ENCODE measurements around the gene MBD4.
"Not testable (repeated sequence)": the region's sequence is repeated elsewhere in the genome, so short reads cannot be mapped to it uniquely, and the experiment has no call there.

The MBD4 gene

GRCh38 chr3:129439817-129440617, at the start of gene MBD4, which contains the start of gene IFT122:
TSS of gene MBD4 (minus strand) at chr3:129439948. CDS start at chr3:129439833, 115 bp downstream.
TSS of gene IFT122 (plus strand) at chr3:129440224. CDS start at chr3:129440331, 107 bp downstream.
- H3K27ac Mint-ChIP-seq: peak within 1 kb of the TSS; percentile 82
- H3K27me3 Mint-ChIP-seq: no peaks in the 10 kb centered on the region
- peak within 1 kb of the TSS; percentile 84 for H3K4me3 Mint-ChIP-seq
- peaks cover 52% of the 10 kb centered on the region for H3K4me1 Mint-ChIP-seq
- peaks cover 21% of the 10 kb centered on the region for H3K36me3 Mint-ChIP-seq
- H3K9me3 Mint-ChIP-seq: no peaks in the 10 kb centered on the region
- peak; percentile 95 for ATAC-seq

GRCh38 chr3:129489258-129489657, 49.5 kb upstream of the MBD4 start:
- H3K27me3 Mint-ChIP-seq, H3K4me3 Mint-ChIP-seq, ATAC-seq, H3K27ac Mint-ChIP-seq, H3K9me3 Mint-ChIP-seq, H3K4me1 Mint-ChIP-seq: not testable (repeated sequence)
- peaks cover 11% of the 10 kb centered on the region for H3K36me3 Mint-ChIP-seq

- not testable (repeated sequence) for H3K27ac Mint-ChIP-seq, H3K4me1 Mint-ChIP-seq, H3K27me3 Mint-ChIP-seq, ATAC-seq, H3K9me3 Mint-ChIP-seq, H3K36me3 Mint-ChIP-seq, H3K4me3 Mint-ChIP-seq
Measured at GRCh38 chr3:129487868-129488335, 48.2 kb upstream of the MBD4 start.

GRCh38 chr3:129487183-129487867, 47.6 kb upstream of the MBD4 start:
- no peak overlapping the region for H3K4me3 Mint-ChIP-seq
- no peak for ATAC-seq
- peaks cover 6% of the 10 kb centered on the region for H3K4me1 Mint-ChIP-seq
- H3K9me3 Mint-ChIP-seq: no peaks in the 10 kb centered on the region
- no peak overlapping the region for H3K27ac Mint-ChIP-seq
- peaks cover 10% of the 10 kb centered on the region for H3K36me3 Mint-ChIP-seq
- no peaks in the 10 kb centered on the region for H3K27me3 Mint-ChIP-seq

DNA sequence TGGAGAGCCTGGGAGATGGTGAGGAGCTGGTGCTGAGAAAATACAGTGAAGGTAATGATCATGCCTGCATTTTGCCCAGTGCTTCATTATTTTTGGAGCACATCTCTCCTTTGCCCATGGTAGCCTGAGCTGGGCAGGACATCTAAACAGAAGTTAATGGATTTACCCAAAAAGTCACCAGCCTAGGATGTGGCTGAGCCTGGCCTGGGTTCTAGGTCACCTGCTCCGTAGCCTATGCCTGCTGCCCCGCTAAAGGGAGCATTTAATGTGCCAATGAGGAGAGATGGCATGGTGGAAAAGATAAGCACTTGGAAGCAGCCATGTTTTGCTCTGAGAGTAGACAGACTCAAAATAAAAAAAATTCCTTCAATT, 46.9 kb upstream of the MBD4 start:
- H3K27ac Mint-ChIP-seq: no peak overlapping the region
- H3K4me1 Mint-ChIP-seq: peaks cover 6% of the 10 kb centered on the region
- no peak overlapping the region for H3K4me3 Mint-ChIP-seq
- no peaks in the 10 kb centered on the region for H3K27me3 Mint-ChIP-seq
- peaks cover 11% of the 10 kb centered on the region for H3K36me3 Mint-ChIP-seq
- no peak for ATAC-seq
- H3K9me3 Mint-ChIP-seq: no peaks in the 10 kb centered on the region

- Mint-ChIP-seq H3K27me3 (no peaks in the 10 kb centered on the region), H3K36me3 (peaks cover 11% of the 10 kb centered on the region), H3K9me3 (no peaks in the 10 kb centered on the region), H3K4me1 (peaks cover 6% of the 10 kb centered on the region), H3K4me3 (no peak overlapping the region), H3K27ac (no peak overlapping the region)
- ATAC-seq: no peak
Measured at GRCh38 chr3:129485721-129486663, 46.2 kb upstream of the MBD4 start.

GRCh38 chr3:129485146-129485545, 45.4 kb upstream of the MBD4 start:
- H3K27ac Mint-ChIP-seq, H3K4me3 Mint-ChIP-seq, ATAC-seq, H3K27me3 Mint-ChIP-seq, H3K4me1 Mint-ChIP-seq, H3K9me3 Mint-ChIP-seq: not testable (repeated sequence)
- H3K36me3 Mint-ChIP-seq: peaks cover 17% of the 10 kb centered on the region

DNA sequence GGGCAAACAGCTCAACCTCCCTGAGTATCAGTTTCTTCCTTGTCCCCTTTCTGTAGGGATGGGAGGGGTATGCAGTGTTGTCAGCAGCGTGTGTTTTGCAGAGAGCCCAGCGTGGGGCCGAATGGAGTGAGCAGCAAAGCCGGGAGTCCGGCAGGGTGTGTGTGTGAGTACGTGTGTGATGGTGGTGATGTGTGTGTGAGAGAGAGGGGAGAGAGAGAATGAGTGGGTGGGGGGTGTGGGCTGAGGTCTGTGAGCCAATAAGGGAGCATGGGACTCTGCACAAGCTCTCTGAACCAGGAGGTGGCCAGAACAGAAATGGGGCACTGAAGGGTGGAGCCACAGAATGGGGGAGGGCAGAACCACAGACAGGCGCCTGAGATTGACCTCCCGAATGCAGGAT, 44.1 kb upstream of the MBD4 start:
- Mint-ChIP-seq H3K4me3 (no peak overlapping the region), H3K4me1 (no peaks in the 10 kb centered on the region), H3K9me3 (no peaks in the 10 kb centered on the region), H3K36me3 (peaks cover 25% of the 10 kb centered on the region), H3K27me3 (no peaks in the 10 kb centered on the region), H3K27ac (no peak overlapping the region)
- ATAC-seq: no peak

GRCh38 chr3:129482721-129483120, 43.0 kb upstream of the MBD4 start:
- Mint-ChIP-seq H3K4me1 (no peaks in the 10 kb centered on the region), H3K9me3 (no peaks in the 10 kb centered on the region), H3K36me3 (peaks cover 29% of the 10 kb centered on the region), H3K27ac (no peak overlapping the region), H3K4me3 (no peak overlapping the region), H3K27me3 (no peaks in the 10 kb centered on the region)
- no peak for ATAC-seq

- H3K27ac Mint-ChIP-seq: no peak overlapping the region
- ATAC-seq: no peak
- no peaks in the 10 kb centered on the region for H3K27me3 Mint-ChIP-seq
Measured at GRCh38 chr3:129481766-129482332, 42.1 kb upstream of the MBD4 start.

GRCh38 chr3:129481225-129481765, 41.5 kb upstream of the MBD4 start:
- H3K4me1 Mint-ChIP-seq, H3K27ac Mint-ChIP-seq, H3K27me3 Mint-ChIP-seq, H3K4me3 Mint-ChIP-seq, H3K9me3 Mint-ChIP-seq, ATAC-seq: not testable (repeated sequence)
- peaks cover 40% of the 10 kb centered on the region for H3K36me3 Mint-ChIP-seq

More at GRCh38 chr3:129481766-129482332, 42.1 kb upstream of the MBD4 start:
- no peak overlapping the region for H3K4me3 Mint-ChIP-seq
- peaks cover 35% of the 10 kb centered on the region for H3K36me3 Mint-ChIP-seq
- no peaks in the 10 kb centered on the region for H3K9me3 Mint-ChIP-seq
- H3K4me1 Mint-ChIP-seq: no peaks in the 10 kb centered on the region

DNA sequence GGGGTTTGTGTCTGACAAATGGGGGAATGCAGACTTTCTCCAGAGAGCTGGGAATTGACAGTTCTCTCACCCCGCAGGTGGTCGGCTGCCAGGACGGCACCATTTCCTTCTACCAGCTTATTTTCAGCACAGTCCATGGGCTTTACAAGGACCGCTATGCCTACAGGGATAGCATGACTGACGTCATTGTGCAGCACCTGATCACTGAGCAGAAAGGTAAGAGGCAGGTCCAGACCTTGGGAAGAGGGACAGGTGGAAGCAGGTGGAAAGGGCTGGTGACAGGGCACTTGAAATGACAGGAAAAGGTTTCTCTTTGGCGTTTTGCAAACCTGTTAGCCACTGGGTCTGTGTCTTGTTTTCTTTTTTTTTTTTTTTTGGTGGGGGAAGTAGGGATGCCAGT, 36.8 kb upstream of the MBD4 start:
- Mint-ChIP-seq H3K27ac (no peak overlapping the region), H3K4me1 (no peaks in the 10 kb centered on the region), H3K9me3 (no peaks in the 10 kb centered on the region), H3K36me3 (peaks cover 50% of the 10 kb centered on the region), H3K27me3 (no peaks in the 10 kb centered on the region), H3K4me3 (no peak overlapping the region)
- no peak for ATAC-seq

DNA sequence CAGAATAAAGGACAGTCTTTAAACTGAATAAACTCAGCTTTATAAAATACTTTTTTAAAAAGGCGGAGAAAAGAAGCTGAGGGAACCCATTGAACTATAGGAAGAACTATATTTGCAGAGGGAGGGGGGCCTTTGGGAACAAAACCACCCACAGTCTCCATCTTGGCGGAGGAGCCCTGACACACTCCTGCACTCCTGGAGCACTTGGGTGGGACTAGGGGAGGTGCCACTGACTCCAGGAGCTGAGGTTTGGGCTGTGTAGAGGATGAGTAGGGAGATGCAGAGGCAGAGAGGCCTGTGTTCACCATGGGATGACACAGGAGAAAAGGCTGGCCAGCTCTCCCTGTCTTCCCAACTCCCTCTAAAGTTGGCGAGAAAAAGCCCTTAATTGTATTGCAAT, 36.1 kb upstream of the MBD4 start:
- ATAC-seq: no peak
- no peaks in the 10 kb centered on the region for H3K27me3 Mint-ChIP-seq
- H3K36me3 Mint-ChIP-seq: peaks cover 50% of the 10 kb centered on the region
- no peaks in the 10 kb centered on the region for H3K4me1 Mint-ChIP-seq
- H3K4me3 Mint-ChIP-seq: no peak overlapping the region
- no peaks in the 10 kb centered on the region for H3K9me3 Mint-ChIP-seq
- no peak overlapping the region for H3K27ac Mint-ChIP-seq

- Mint-ChIP-seq H3K36me3 (peaks cover 45% of the 10 kb centered on the region), H3K27ac (no peak overlapping the region), H3K27me3 (no peaks in the 10 kb centered on the region), H3K4me1 (no peaks in the 10 kb centered on the region), H3K4me3 (no peak overlapping the region), H3K9me3 (no peaks in the 10 kb centered on the region)
- no peak for ATAC-seq
Measured at GRCh38 chr3:129474984-129475804, 35.4 kb upstream of the MBD4 start.

All from stimulated activated memory B cell treated with anti-CD40 and anti-IgM and Interleukin-4, amounts not matched to agents 10 μg/mL and 1 μg/mL and 100 μg/mL, for 72 hours (primary cell).